ENCODE results near the gene BOLA1.
A peak's percentile ranks its signal among the peaks of the same experiment; 100 is the strongest.

GRCh38 chr1:149888247-149888998 is 10.9 kb upstream of the BOLA1 start:
- TF ChIP-seq REST (IDR thresholded peaks at IDR 0.05; ENCODE audit: unreplicated experiment) (no peak), EZH2 (IDR thresholded peaks at IDR 0.05; ENCODE audit: low read depth, unreplicated experiment) (no peak), ETS1 (IDR thresholded peaks at IDR 0.05) (0 out of 2 replicates have a peak, but pooled peaks have one; percentile 27), POLR2AphosphoS5 (IDR thresholded peaks at IDR 0.05; ENCODE audit: low read depth) (no peak)
- TF ChIP-seq, protein P1, sequence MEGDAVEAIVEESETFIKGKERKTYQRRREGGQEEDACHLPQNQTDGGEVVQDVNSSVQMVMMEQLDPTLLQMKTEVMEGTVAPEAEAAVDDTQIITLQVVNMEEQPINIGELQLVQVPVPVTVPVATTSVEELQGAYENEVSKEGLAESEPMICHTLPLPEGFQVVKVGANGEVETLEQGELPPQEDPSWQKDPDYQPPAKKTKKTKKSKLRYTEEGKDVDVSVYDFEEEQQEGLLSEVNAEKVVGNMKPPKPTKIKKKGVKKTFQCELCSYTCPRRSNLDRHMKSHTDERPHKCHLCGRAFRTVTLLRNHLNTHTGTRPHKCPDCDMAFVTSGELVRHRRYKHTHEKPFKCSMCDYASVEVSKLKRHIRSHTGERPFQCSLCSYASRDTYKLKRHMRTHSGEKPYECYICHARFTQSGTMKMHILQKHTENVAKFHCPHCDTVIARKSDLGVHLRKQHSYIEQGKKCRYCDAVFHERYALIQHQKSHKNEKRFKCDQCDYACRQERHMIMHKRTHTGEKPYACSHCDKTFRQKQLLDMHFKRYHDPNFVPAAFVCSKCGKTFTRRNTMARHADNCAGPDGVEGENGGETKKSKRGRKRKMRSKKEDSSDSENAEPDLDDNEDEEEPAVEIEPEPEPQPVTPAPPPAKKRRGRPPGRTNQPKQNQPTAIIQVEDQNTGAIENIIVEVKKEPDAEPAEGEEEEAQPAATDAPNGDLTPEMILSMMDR (conservative IDR thresholded peaks at IDR 0.05; ENCODE audit: low read depth in 2 of 2) = peak; percentile 64 to 73
